ENCODE results near the gene PLEKHA8. TPM values are rescaled to one million over a fixed set of nuclear protein-coding genes. Genes with fewer than 3 reads are reported as not detected.
A peak's percentile ranks its signal among the peaks of the same experiment; 100 is the strongest.

Gene PLEKHA8
- total and polyA plus RNA-seq, 8 donors: 9.8 to 19.2 (median 17.5) TPM

- intact Hi-C loops (cut with DNase I): loop anchor here in 1 of 2 donors (10.0 kb wide), 1 partner anchor 109 kb away; no protein-coding TSS in a partner anchor
- peak overlapping the region in 1 of 2 donors; percentile 37 for H3K27ac ChIP-seq
Observed at GRCh38 chr7:30166155-30166840, 138.1 kb downstream of the PLEKHA8 start.

DNA sequence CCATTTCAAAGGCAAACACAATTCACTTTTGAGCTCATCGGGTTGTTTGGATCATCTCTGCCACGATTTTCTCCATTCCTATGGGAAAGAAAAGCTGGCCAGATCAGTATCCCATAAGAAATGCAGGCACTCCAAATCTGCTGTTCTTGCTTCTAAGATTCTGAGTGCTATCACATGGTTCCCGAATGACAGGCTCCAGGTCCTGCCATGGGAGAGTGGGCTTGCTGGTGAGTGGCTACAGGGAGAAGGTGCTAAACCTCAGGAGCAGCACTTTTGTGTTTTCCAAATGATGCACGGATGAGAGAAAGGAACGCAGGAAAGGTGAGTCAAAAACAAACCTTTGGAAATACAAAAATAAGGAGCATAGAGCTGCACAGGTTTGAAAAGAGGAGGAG lies 138.6 kb downstream of the PLEKHA8 start:
- Histone ChIP-seq H3K27me3 (no peaks in the 10 kb centered on the region), H3K27ac (no peak overlapping the region), H3K4me1 (peaks cover 5 to 86% of the 10 kb centered on the region in 2 donors), H3K9me3 (no peaks in the 10 kb centered on the region), H3K36me3 (no peaks in the 10 kb centered on the region), H3K4me3 (no peak overlapping the region)
- TF ChIP-seq, protein P1, sequence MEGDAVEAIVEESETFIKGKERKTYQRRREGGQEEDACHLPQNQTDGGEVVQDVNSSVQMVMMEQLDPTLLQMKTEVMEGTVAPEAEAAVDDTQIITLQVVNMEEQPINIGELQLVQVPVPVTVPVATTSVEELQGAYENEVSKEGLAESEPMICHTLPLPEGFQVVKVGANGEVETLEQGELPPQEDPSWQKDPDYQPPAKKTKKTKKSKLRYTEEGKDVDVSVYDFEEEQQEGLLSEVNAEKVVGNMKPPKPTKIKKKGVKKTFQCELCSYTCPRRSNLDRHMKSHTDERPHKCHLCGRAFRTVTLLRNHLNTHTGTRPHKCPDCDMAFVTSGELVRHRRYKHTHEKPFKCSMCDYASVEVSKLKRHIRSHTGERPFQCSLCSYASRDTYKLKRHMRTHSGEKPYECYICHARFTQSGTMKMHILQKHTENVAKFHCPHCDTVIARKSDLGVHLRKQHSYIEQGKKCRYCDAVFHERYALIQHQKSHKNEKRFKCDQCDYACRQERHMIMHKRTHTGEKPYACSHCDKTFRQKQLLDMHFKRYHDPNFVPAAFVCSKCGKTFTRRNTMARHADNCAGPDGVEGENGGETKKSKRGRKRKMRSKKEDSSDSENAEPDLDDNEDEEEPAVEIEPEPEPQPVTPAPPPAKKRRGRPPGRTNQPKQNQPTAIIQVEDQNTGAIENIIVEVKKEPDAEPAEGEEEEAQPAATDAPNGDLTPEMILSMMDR (IDR thresholded peaks at IDR 0.05): no peak
- ATAC-seq (no peak), DNase-seq (no peak)
- intact Hi-C loops (cut with DNase I): loop anchor here in 1 of 2 donors (10.0 kb wide), 1 partner anchor 108 kb away; no protein-coding TSS in a partner anchor

More at GRCh38 chr7:30166155-30166840, 138.1 kb downstream of the PLEKHA8 start:
- TF ChIP-seq, protein P1 (IDR thresholded peaks at IDR 0.05): no peak
- H3K4me3 ChIP-seq: no peak overlapping the region
- H3K27me3 ChIP-seq: no peaks in the 10 kb centered on the region
- H3K36me3 ChIP-seq: no peaks in the 10 kb centered on the region
- DNase-seq: peak in 1 of 4 donors; percentile 69
- H3K4me1 ChIP-seq: peaks cover 5 to 86% of the 10 kb centered on the region in 2 donors
- H3K9me3 ChIP-seq: no peaks in the 10 kb centered on the region
- ATAC-seq: peak; percentile 64

- DNase-seq: no peak
- no peaks in the 10 kb centered on the region for H3K27me3 ChIP-seq
- H3K36me3 ChIP-seq: no peaks in the 10 kb centered on the region
- TF ChIP-seq, protein P1 (IDR thresholded peaks at IDR 0.05): no peak
- no peaks in the 10 kb centered on the region for H3K9me3 ChIP-seq
- H3K4me1 ChIP-seq: peaks cover 5 to 83% of the 10 kb centered on the region in 2 donors
- intact Hi-C loops (cut with DNase I): loop anchor here in 1 of 2 donors (10.0 kb wide), 1 partner anchor 107 kb away; no protein-coding TSS in a partner anchor
- no peak overlapping the region for H3K27ac ChIP-seq
- ATAC-seq: no peak
- no peak overlapping the region for H3K4me3 ChIP-seq
Observed at GRCh38 chr7:30167901-30168300, 139.7 kb downstream of the PLEKHA8 start.

GRCh38 chr7:30168835-30169573 lies 140.8 kb downstream of the PLEKHA8 start:
- H3K27me3 ChIP-seq: no peaks in the 10 kb centered on the region
- TF ChIP-seq, protein P1 (IDR thresholded peaks at IDR 0.05): no peak
- ATAC-seq (no peak), DNase-seq (no peak)
- H3K27ac ChIP-seq: no peak overlapping the region
- H3K4me1 ChIP-seq: peaks cover 5 to 83% of the 10 kb centered on the region in 2 donors
- H3K9me3 ChIP-seq: no peaks in the 10 kb centered on the region
- no peaks in the 10 kb centered on the region for H3K36me3 ChIP-seq
- intact Hi-C loops (cut with DNase I): loop anchor here in 1 of 2 donors (10.0 kb wide), 1 partner anchor 106 kb away; no protein-coding TSS in a partner anchor
- H3K4me3 ChIP-seq: no peak overlapping the region

GRCh38 chr7:30169579-30169978 lies 141.4 kb downstream of the PLEKHA8 start:
- Histone ChIP-seq H3K9me3 (no peaks in the 10 kb centered on the region), H3K36me3 (no peaks in the 10 kb centered on the region), H3K4me3 (no peak overlapping the region), H3K27me3 (no peaks in the 10 kb centered on the region), H3K4me1 (peaks cover 5 to 80% of the 10 kb centered on the region in 2 donors), H3K27ac (no peak overlapping the region)
- ATAC-seq (no peak), DNase-seq (no peak)
- intact Hi-C loops (cut with DNase I): loop anchor here in 1 of 2 donors (10.0 kb wide), 1 partner anchor 105 kb away; no protein-coding TSS in a partner anchor
- TF ChIP-seq, protein P1 (IDR thresholded peaks at IDR 0.05): no peak

All from left lung (tissue), 10 donors.